GM18520 (cell line): ENCODE measurements around the gene ATF5.
"Not testable (repeated sequence)": the region's sequence is repeated elsewhere in the genome, so short reads cannot be mapped to it uniquely, and the experiment has no call there.

Experiments used
- ATAC-seq: cut with Tn5 transposase; IDR thresholded peaks from one replicate; pipeline ENCODE4 v1.9.1; 2021; ENCODE audit not compliant: unreplicated experiment

The ATF5 gene

GRCh38 chr19:49921871-49922795, 6.9 kb upstream of the ATF5 start:
- ATAC-seq = no peak

- ATAC-seq = no peak
Measured at GRCh38 chr19:49923055-49924003, 5.7 kb upstream of the ATF5 start.

GRCh38 chr19:49924004-49924880, 4.8 kb upstream of the ATF5 start:
- ATAC-seq = no peak

- not testable (repeated sequence) for ATAC-seq
Measured at GRCh38 chr19:49924881-49925210, 4.2 kb upstream of the ATF5 start.

GRCh38 chr19:49925486-49925885, 3.5 kb upstream of the ATF5 start:
- no peak for ATAC-seq

GRCh38 chr19:49926515-49926914, 2.5 kb upstream of the ATF5 start:
- no peak for ATAC-seq

GRCh38 chr19:49927526-49928264, 1.3 kb upstream of the ATF5 start:
- ATAC-seq = no peak

- ATAC-seq = peak; percentile 75
Measured at GRCh38 chr19:49929611-49930482, 842 bp downstream of the ATF5 start.

GRCh38 chr19:49930483-49931011, 1.5 kb downstream of the ATF5 start:
- ATAC-seq = no peak

- no peak for ATAC-seq
Measured at GRCh38 chr19:49931293-49932040, 2.5 kb downstream of the ATF5 start.

- no peak for ATAC-seq
Measured at GRCh38 chr19:49932041-49932451, 3.0 kb downstream of the ATF5 start.

GRCh38 chr19:49932731-49933131, 3.7 kb downstream of the ATF5 start:
- no peak for ATAC-seq

GRCh38 chr19:49933643-49934042, 4.6 kb downstream of the ATF5 start:
- no peak for ATAC-seq

- no peak for ATAC-seq
Measured at GRCh38 chr19:49936549-49936948, 7.5 kb downstream of the ATF5 start.

- ATAC-seq = no peak
Measured at GRCh38 chr19:49937750-49938381, 8.9 kb downstream of the ATF5 start.

- ATAC-seq = no peak
Measured at GRCh38 chr19:49938662-49939061, 9.7 kb downstream of the ATF5 start.

- no peak for ATAC-seq
Measured at GRCh38 chr19:49939721-49940481, 10.9 kb downstream of the ATF5 start.
